Spleen (tissue), 7 donors: ENCODE results near the gene TSEN54.

Experiments
- POLR2A ChIP-seq, 3 donors: fragments of 450-650 bp; IDR thresholded peaks; one replicate each; pipeline ENCODE4 v1.5.1; 2017; ENCODE audit warnings: antibody characterized with exemption in 3 of 3, mild to moderate bottlenecking in 1 of 3
- POLR2AphosphoS5 ChIP-seq, 3 donors: sonication (generic); formaldehyde crosslinking; IDR thresholded peaks; one replicate each; pipeline ENCODE4 v1.5.1; 2017; ENCODE audit warnings: antibody characterized with exemption in 3 of 3
- TF ChIP-seq, protein P1 (sequence below), 11 experiments: fragments of 200-600 bp in 7 of 11; fragments of 450-650 bp in 4 of 11; sonication (generic) in 4 of 11; IDR thresholded peaks in 8 of 11; conservative IDR thresholded peaks in 3 of 11; 1 replicate in 7 of 11; 2 replicates in 4 of 11; pipeline versions ENCODE4 v1.4.0 to v1.8.0; 2016 to 2021; ENCODE audit warnings: antibody characterized with exemption in 11 of 11, inconsistent platforms in 4 of 11, mild to moderate bottlenecking in 1 of 11
- donor health status: DM: no; HTN: no; CAD: no; lungs with moderate emphysema.
- donor health status: DM: no; HTN: no; CAD: no.
- donor health status: DM: no; HTN: no; CAD: no.

DNA sequence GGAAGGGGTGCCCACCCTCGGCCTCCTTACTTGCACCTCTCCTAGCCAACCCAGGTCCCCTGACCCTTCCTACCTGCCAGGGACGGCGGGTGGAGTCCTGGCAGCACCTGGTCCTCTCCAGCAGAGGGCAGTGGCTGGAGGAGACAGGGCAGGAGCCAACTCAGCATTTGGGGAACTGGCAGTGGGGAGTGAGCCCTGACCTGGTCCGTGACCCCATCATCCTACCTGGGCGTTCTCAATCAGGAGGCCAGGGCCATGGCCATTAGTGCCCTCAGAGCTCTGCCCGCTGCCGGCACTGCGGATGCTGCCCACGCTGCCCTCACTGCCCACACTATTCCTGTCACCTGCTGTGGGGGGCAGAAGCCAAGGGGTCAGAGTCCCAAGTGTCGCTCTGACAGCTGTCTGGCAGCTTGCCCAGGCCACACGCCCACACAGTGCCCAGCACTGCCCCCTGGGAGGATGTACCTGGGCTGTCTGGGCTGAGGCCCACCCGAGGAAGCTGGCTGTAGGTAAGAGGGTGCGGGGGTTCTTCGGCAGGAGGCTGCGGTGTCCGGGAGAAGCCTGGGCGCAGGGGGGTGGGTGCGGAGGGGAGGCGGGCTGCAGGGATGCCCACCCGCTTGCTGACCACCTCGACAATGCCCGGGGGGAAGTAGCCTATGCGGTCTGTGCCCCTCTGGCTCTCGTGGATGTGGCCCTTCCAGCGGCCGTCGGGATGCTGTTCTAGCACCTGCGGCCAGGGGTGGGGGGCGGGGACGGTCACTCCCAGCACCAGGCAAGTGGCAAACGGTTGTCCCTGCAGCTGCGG is 11.8 kb upstream of the TSEN54 start:
- TF ChIP-seq, protein P1, sequence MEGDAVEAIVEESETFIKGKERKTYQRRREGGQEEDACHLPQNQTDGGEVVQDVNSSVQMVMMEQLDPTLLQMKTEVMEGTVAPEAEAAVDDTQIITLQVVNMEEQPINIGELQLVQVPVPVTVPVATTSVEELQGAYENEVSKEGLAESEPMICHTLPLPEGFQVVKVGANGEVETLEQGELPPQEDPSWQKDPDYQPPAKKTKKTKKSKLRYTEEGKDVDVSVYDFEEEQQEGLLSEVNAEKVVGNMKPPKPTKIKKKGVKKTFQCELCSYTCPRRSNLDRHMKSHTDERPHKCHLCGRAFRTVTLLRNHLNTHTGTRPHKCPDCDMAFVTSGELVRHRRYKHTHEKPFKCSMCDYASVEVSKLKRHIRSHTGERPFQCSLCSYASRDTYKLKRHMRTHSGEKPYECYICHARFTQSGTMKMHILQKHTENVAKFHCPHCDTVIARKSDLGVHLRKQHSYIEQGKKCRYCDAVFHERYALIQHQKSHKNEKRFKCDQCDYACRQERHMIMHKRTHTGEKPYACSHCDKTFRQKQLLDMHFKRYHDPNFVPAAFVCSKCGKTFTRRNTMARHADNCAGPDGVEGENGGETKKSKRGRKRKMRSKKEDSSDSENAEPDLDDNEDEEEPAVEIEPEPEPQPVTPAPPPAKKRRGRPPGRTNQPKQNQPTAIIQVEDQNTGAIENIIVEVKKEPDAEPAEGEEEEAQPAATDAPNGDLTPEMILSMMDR (IDR thresholded peaks at IDR 0.05 in 8 of 11, conservative IDR thresholded peaks at IDR 0.05 in 3 of 11): peak; percentile 46 to 79 (median 71)
- TF ChIP-seq POLR2AphosphoS5 (IDR thresholded peaks at IDR 0.05): peak; percentile 67 to 78 (median 73)
- no peak for TF ChIP-seq POLR2A (IDR thresholded peaks at IDR 0.05)
